Measurements from ENCODE around the gene XYLT1. TPM values are rescaled to one million over a fixed set of nuclear protein-coding genes. Genes with fewer than 3 reads are reported as not detected.

XYLT1 gene
- total RNA-seq, 2 donors from 2014 or later: 24.2 to 28.6 TPM

- intact Hi-C loops (cut with DNase I, micrococcal nuclease): no loop called here
- DNase-seq (no peak), ATAC-seq (no peak)
These were observed 293.4 kb downstream of the XYLT1 start for GRCh38 chr16:17177242-17177958.

DNA sequence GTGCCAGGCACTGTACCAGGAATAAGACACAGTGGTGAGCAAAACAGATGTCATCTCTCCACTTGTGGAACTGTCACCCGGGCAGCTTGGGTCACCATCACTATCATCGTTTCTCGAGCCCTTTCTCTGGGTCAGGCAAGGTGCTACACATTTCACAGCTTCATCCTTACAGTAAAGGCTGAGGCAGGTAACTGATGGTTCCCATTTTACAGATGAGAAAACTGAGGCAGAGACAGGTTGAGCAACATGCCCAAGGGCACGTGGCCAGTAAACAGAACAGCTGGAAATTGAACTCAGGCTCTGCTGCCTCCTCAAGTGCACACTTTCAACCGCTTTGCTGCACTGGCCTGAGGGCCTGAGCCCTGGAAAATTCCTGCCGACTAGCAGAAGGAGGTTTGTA, 294.6 kb downstream of the XYLT1 start:
- DNase-seq: no peak
- intact Hi-C loops (cut with DNase I, micrococcal nuclease): no loop called here
- no peak for ATAC-seq

GRCh38 chr16:17173281-17173680, 297.5 kb downstream of the XYLT1 start:
- DNase-seq: peak; percentile 24 to 44
- ATAC-seq: peak; percentile 49
- intact Hi-C loops (cut with DNase I, micrococcal nuclease): no loop called here

- ATAC-seq (no peak), DNase-seq (no peak)
- intact Hi-C loops (cut with DNase I, micrococcal nuclease): no loop called here
These were observed 299.3 kb downstream of the XYLT1 start for GRCh38 chr16:17171250-17172143.

GRCh38 chr16:17170435-17170834, 300.3 kb downstream of the XYLT1 start:
- no peak for ATAC-seq
- intact Hi-C loops (cut with DNase I, micrococcal nuclease): no loop called here
- DNase-seq: no peak

- ATAC-seq (no peak), DNase-seq (no peak)
- intact Hi-C loops (cut with DNase I, micrococcal nuclease): no loop called here
These were observed 302.6 kb downstream of the XYLT1 start for GRCh38 chr16:17168181-17168580.

GRCh38 chr16:17166095-17166494, 304.7 kb downstream of the XYLT1 start:
- intact Hi-C loops (cut with DNase I, micrococcal nuclease): no loop called here
- ATAC-seq: no peak
- DNase-seq: no peak

DNA sequence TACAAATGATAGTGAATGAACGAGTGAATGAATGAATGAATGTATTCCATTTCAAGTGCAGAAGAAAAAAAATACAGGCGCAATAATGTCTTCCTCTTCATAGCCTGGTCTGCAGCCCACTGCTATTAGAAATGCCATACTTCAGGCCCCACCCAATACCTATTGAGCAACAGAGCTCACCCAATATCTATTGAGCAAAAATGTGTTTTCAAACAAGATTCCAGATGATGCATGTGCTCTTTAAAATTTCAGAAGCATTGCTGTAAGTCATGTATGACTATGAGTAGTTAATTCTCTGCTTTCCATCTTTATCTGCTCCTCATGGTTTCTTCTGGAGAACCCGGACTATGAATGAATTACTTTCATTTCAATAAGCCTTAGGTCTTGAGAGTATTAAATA, 308.2 kb downstream of the XYLT1 start:
- intact Hi-C loops (cut with DNase I, micrococcal nuclease): no loop called here
- ATAC-seq: no peak
- no peak for DNase-seq

GRCh38 chr16:17160920-17161431, 309.8 kb downstream of the XYLT1 start:
- ATAC-seq (no peak), DNase-seq (no peak)
- intact Hi-C loops (cut with DNase I, micrococcal nuclease): no loop called here

DNA sequence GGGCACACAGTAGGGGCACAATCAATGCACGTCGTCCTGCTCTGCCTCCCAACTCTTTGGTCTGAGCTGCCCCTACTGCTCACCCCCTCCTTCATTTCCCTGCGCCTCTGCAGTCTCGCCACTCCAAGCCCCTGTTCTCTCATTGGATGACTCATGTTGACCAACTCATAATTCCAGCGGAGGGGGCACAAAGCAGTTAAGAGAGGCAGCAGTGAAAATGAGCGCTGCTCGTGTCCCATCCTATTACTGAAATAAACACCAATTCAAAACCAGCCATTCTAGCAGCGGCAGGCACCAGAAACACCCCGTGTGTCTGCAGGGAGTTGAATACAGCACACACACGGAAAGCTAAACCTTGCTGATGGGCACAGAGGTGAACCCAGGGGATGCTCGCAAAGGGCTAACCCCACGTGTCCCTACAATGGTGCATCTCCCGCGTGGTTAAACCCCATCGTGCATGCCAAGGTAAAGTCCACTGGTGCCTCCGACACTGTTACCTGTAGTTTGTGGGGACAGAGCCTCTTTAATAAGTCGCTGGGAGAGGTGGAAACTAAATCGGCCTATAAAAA, 310.4 kb downstream of the XYLT1 start:
- ATAC-seq (no peak), DNase-seq (no peak)
- intact Hi-C loops (cut with DNase I, micrococcal nuclease): no loop called here

GRCh38 chr16:17159617-17160016, 311.1 kb downstream of the XYLT1 start:
- intact Hi-C loops (cut with DNase I, micrococcal nuclease): no loop called here
- DNase-seq: no peak
- no peak for ATAC-seq

DNA sequence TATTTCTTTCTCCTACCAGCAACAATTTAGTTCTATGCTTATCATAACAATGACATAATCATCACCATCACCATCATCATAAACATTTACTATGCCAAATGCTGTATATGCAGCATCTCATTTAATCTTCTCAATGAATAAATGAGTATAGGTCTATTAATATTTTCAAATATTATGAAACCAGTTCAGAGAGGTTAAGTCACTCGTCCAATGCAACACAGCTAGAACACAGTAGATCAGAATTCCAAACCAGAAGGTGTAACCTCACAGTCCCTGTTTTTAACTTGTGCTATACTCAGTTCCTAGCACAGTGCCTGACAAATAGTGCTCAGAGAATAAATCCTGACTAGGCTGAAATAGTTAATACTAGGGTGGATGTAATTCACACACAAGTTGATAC, 314.8 kb downstream of the XYLT1 start:
- no peak for ATAC-seq
- intact Hi-C loops (cut with DNase I, micrococcal nuclease): no loop called here
- DNase-seq: no peak

- ATAC-seq: no peak
- intact Hi-C loops (cut with DNase I, micrococcal nuclease): no loop called here
- DNase-seq: no peak
These were observed 315.3 kb downstream of the XYLT1 start for GRCh38 chr16:17155485-17155884.

DNA sequence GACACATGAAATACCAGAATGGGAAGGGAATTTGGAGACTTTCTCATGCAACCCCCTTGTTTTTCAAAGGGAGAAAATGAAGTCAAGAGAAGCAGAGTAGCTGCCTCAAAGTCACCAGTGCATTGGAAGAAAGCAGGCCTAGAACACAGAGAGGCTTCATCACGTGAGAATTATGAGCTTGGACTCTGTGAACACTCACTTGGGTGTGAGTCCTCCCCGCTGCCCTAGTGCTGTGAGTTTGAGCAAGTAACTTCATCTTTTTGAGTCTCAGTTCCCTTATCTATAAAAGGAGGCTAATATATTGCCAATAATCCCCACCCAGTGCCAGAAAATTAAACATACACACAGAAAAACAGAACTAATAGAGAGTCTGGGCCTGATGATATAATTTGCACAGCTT, 315.8 kb downstream of the XYLT1 start:
- intact Hi-C loops (cut with DNase I, micrococcal nuclease): no loop called here
- ATAC-seq (no peak), DNase-seq (no peak)

DNA sequence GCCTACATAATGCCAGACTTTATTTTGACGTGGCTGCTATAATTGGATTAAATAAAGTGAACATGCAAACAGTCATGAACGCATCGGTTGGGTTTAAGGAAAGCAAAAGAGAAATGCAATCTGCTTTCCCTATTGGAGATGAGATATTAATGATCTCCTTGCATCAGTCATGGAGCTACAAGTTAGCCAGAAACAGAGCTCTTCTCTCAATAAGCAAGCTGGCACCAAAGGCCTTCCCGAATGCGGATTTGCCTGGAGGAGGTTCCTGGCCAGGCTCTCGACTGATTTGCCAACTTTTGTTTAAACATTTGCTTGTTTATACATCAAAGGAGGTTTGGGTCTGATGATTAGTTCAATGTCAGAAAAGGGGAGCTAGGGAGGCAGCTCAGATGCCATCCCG, 318.4 kb downstream of the XYLT1 start:
- DNase-seq: no peak
- intact Hi-C loops (cut with DNase I, micrococcal nuclease): no loop called here
- no peak for ATAC-seq

GRCh38 chr16:17151335-17151734, 319.4 kb downstream of the XYLT1 start:
- ATAC-seq (no peak), DNase-seq (no peak)
- intact Hi-C loops (cut with DNase I, micrococcal nuclease): no loop called here

DNA sequence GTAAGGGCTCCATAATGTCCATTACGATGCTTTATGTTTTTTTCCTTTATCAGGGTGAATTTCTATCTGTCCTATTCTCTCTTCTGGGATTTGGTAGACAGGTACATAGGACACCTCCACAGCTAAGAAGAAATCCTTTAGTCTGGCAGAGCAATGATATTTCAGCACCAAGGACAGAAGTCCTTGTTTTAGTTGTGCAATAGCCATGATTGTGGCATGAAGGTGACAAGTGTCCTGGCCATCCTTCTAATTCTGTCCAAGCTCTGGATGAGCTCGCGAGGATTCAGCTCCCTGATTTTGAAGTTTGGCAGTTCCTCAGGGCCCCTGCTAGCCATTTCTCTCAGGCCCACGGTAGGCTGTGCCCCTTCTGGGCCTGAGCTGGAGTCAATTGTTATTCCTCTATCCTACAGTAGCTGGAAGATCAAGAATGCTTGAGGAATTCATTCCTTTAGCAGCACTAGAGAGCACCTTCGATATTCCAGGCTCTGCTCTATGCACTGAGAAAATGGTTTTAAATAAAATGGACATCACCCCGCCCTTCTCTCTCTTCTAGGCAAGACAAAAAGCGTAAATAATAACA, 320.8 kb downstream of the XYLT1 start:
- intact Hi-C loops (cut with DNase I, micrococcal nuclease): no loop called here
- DNase-seq (no peak), ATAC-seq (no peak)

DNA sequence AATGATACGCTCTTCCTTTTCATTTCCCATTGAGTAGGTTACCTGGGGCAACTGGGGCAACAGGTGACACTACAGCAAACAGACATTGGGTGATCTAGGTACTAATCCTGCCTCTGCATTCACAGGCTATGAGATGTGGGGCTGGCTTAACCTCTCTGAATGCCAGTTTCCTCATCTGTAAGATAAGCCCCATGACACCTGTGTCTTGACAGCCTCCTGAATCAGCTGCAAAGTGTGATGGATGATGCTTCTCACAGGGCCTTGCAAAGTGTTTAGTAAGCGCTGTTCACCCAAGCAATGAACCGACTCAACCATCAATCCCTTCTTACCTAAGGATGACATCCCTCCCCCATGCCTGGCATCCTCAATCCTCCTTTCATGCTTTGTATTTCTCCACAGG, 322.8 kb downstream of the XYLT1 start:
- intact Hi-C loops (cut with DNase I, micrococcal nuclease): no loop called here
- DNase-seq: no peak
- no peak for ATAC-seq

GRCh38 chr16:17145029-17145428, 325.7 kb downstream of the XYLT1 start:
- ATAC-seq: no peak
- no peak for DNase-seq
- intact Hi-C loops (cut with DNase I, micrococcal nuclease): no loop called here

DNA sequence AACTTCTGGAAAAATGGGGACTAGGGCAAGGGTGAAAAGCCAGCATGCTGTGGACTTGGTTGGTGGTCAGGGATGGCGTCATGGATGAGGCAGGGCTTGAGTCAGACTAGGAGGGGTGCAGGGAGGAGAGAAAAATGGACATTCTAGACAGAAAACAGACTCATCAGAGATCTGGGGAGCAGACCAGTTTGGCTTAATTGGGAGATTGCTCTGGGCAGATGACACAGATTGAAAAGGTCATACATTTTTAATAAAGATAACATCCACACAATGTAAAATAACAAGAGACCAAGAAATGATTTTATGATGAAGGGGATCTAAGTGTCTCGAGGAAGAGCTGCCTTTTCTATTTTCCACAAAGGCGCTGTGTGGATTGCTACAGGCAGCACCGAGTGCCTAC, 326.3 kb downstream of the XYLT1 start:
- DNase-seq: no peak
- ATAC-seq: no peak
- intact Hi-C loops (cut with DNase I, micrococcal nuclease): no loop called here

Data from left colon (tissue), 2 donors.